Stimulated activated naive CD8-positive, alpha-beta T cell treated with anti-CD3 and anti-CD28 coated beads, Interleukin-15, amount 100 ng/mL, for 72 hours (primary cell): ENCODE data around the gene ADAMTS10.

Experiments
- ATAC-seq: fragments of 150-1000 bp; cut with Tn5 transposase; 2 replicates; pipeline ENCODE4 v1.10.0; 2021; ENCODE audit warnings: mild to moderate bottlenecking, moderate library complexity
- DNase-seq, 2 donors: peaks; one replicate each; pipeline ENCODE4 v3.0.0; 2021 to 2022
- H3K27ac Mint-ChIP-seq, 2 donors: one replicate each; pipeline ENCODE4 v1.8.0; 2022; ENCODE audit warnings: mild to moderate bottlenecking in 2 of 2, mixed read lengths in 2 of 2, moderate library complexity in 2 of 2
- H3K27me3 Mint-ChIP-seq: one replicate; pipeline ENCODE4 v1.8.0; 2022; ENCODE audit warnings: mixed read lengths
- H3K4me1 Mint-ChIP-seq: one replicate; pipeline ENCODE4 v1.8.0; 2022; ENCODE audit warnings: mild to moderate bottlenecking, mixed read lengths
- H3K4me3 Mint-ChIP-seq, 2 donors: one replicate each; pipeline ENCODE4 v1.8.0; 2022; ENCODE audit warnings: mild to moderate bottlenecking in 2 of 2, mixed read lengths in 2 of 2, moderate library complexity in 1 of 2
- H3K9me3 Mint-ChIP-seq, 2 donors: one replicate each; pipeline ENCODE4 v1.8.0; 2022; ENCODE audit warnings: mixed read lengths in 2 of 2

ADAMTS10 gene

GRCh38 chr19:8611877-8612806 is 1.6 kb upstream of the ADAMTS10 start:
- Mint-ChIP-seq H3K4me3 (peak overlapping the region; percentile 43 to 48), H3K4me1 (peaks cover 63% of the 10 kb centered on the region), H3K27ac (peak overlapping the region; percentile 28 to 82), H3K9me3 (no peaks in the 10 kb centered on the region), H3K27me3 (no peaks in the 10 kb centered on the region)
- peak in 1 of 2 donors; percentile 33 for DNase-seq
- ATAC-seq: peak; percentile 19

- DNase-seq (peak; percentile 15 to 31), ATAC-seq (no peak)
- Mint-ChIP-seq H3K27me3 (no peaks in the 10 kb centered on the region), H3K4me1 (peaks cover 63% of the 10 kb centered on the region), H3K9me3 (no peaks in the 10 kb centered on the region), H3K4me3 (peak overlapping the region; percentile 48 to 65), H3K27ac (no peak overlapping the region)
These were observed 919 bp upstream of the ADAMTS10 start for GRCh38 chr19:8611391-8611876.

- Mint-ChIP-seq H3K4me3 (no peak overlapping the region), H3K4me1 (peaks cover 61% of the 10 kb centered on the region), H3K27me3 (no peaks in the 10 kb centered on the region), H3K27ac (no peak overlapping the region), H3K9me3 (no peaks in the 10 kb centered on the region)
- ATAC-seq (no peak), DNase-seq (no peak)
These were observed 403 bp upstream of the ADAMTS10 start for GRCh38 chr19:8610936-8611300.

DNA sequence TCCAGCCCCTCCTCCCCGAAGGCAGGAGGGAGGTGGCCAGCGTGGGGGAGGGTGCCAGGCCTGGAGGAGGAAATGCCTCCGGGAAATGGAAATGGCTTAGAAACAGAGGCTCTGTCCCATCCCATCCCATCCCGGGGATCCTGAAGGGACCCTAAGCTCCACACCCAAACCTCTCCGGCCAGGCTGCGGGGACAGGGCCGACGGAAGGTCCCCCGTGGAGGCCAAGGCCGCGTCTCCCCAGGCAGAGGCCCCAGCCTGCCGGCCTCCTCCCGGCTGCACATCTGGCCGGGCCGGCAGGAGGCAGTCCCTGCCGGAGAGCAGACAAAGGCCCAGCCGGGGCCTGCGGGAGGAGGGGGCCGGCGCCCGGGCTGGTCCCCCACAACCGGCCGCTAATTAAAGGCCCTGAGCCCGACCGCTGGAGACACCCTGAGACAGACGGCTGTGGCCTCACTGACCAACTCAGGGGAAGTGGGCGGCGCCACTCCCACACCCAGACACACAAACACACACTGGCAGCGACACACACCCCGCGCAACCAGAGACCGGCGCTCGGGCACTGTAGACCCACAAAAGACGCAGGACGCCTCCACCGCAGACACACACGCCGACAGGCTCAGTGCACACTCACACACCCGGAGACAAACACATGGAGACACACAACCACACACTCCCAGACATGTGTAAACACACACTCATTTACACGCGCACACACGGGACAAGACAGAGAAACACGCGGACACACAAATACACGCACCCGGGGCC is 1.1 kb downstream of the ADAMTS10 start:
- H3K4me3 Mint-ChIP-seq: peak overlapping the region; percentile 86 to 89
- ATAC-seq (peak; percentile 57), DNase-seq (peak; percentile 39 to 43)
- H3K9me3 Mint-ChIP-seq: peaks cover 0 to 9% of the 10 kb centered on the region in 2 donors
- H3K4me1 Mint-ChIP-seq: peaks cover 49% of the 10 kb centered on the region
- H3K27ac Mint-ChIP-seq: peak overlapping the region; percentile 67 to 94
- no peaks in the 10 kb centered on the region for H3K27me3 Mint-ChIP-seq

GRCh38 chr19:8608941-8609278 is 1.6 kb downstream of the ADAMTS10 start:
- DNase-seq (no peak), ATAC-seq (peak; percentile 24)
- Mint-ChIP-seq H3K27me3 (no peaks in the 10 kb centered on the region), H3K27ac (peak overlapping the region; percentile 17 to 67), H3K4me1 (peaks cover 49% of the 10 kb centered on the region), H3K4me3 (peak overlapping the region; percentile 86 to 89), H3K9me3 (peaks cover 0 to 9% of the 10 kb centered on the region in 2 donors)

DNA sequence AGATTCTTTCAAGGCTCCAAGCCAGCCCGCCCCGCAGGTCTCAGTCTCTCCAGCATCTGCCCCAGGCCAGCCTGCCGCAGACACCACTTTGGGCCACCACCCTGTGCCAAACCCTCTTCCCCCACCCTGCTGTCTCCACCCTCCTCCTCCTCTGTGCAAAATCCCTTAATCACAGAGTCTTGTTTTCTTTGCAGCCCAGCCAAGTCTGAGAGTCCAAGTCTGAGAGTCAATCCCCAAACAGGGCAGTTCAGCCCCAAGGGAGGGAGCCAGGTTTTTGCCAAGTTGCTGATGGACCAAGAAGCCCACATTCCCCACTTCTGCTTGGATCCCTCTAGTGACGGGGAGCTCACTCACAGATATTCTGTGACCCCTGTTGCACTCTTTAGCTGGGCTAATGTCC is 3.1 kb downstream of the ADAMTS10 start:
- H3K27ac Mint-ChIP-seq: no peak overlapping the region
- DNase-seq (no peak), ATAC-seq (no peak)
- peaks cover 0 to 9% of the 10 kb centered on the region in 2 donors for H3K9me3 Mint-ChIP-seq
- no peak overlapping the region for H3K4me3 Mint-ChIP-seq
- no peaks in the 10 kb centered on the region for H3K27me3 Mint-ChIP-seq
- peaks cover 42% of the 10 kb centered on the region for H3K4me1 Mint-ChIP-seq

GRCh38 chr19:8605514-8605913 is 5.0 kb downstream of the ADAMTS10 start:
- Mint-ChIP-seq H3K4me3 (no peak overlapping the region), H3K4me1 (peaks cover 30% of the 10 kb centered on the region), H3K27me3 (no peaks in the 10 kb centered on the region), H3K9me3 (peaks cover 0 to 9% of the 10 kb centered on the region in 2 donors), H3K27ac (no peak overlapping the region)
- DNase-seq (no peak), ATAC-seq (no peak)

- DNase-seq: no peak
- peaks cover 0 to 9% of the 10 kb centered on the region in 2 donors for H3K9me3 Mint-ChIP-seq
- no peak overlapping the region for H3K27ac Mint-ChIP-seq
- no peak for ATAC-seq
- no peaks in the 10 kb centered on the region for H3K4me1 Mint-ChIP-seq
- H3K27me3 Mint-ChIP-seq: no peaks in the 10 kb centered on the region
- H3K4me3 Mint-ChIP-seq: no peak overlapping the region
These were observed 8.7 kb downstream of the ADAMTS10 start for GRCh38 chr19:8601796-8602195.

DNA sequence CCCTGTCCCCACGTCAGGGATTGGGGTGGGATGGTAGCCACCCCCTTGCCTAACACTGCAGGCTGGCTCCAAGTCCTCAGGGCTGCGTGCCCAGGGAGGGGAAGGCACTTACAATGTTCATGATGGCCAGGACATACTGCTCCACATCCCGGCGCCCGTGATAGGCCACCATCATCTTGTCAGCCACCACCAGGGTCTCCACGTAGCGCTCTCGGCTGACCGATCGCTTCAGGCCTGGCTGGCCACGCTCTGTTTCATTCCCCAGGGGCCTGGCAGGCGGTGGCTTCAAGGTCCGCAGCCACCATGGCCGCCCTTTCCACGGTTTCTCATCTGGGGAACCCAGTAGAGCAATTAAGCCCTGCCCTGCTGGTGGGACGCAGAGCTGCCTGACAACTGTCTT is 9.7 kb downstream of the ADAMTS10 start:
- no peak for DNase-seq
- H3K9me3 Mint-ChIP-seq: peaks cover 0 to 9% of the 10 kb centered on the region in 2 donors
- H3K4me3 Mint-ChIP-seq: no peak overlapping the region
- peaks cover 1% of the 10 kb centered on the region for H3K4me1 Mint-ChIP-seq
- ATAC-seq: no peak
- H3K27ac Mint-ChIP-seq: no peak overlapping the region
- H3K27me3 Mint-ChIP-seq: no peaks in the 10 kb centered on the region

DNA sequence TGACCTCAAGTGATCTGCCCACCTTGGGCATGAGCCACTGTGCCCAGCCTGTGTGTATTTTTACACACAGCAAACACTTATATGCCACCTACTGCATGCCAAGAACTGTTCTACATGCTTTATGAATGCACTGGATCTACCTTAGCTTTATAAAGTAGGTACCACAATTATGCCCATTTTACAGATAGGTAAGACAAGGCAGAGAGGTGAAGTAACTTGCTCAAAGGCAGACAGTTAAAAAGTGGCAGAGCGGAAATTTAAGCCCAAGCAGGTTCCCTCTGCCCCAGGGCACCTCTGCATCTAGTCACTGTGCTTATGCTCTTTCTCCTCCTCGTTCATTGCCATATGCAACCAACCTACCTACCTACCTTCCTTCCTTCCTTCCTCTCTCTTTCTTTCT is 10.5 kb downstream of the ADAMTS10 start:
- H3K27me3 Mint-ChIP-seq: no peaks in the 10 kb centered on the region
- no peak overlapping the region for H3K27ac Mint-ChIP-seq
- DNase-seq (no peak), ATAC-seq (no peak)
- no peak overlapping the region for H3K4me3 Mint-ChIP-seq
- H3K9me3 Mint-ChIP-seq: peaks cover 0 to 5% of the 10 kb centered on the region in 2 donors
- H3K4me1 Mint-ChIP-seq: peaks cover 8% of the 10 kb centered on the region

DNA sequence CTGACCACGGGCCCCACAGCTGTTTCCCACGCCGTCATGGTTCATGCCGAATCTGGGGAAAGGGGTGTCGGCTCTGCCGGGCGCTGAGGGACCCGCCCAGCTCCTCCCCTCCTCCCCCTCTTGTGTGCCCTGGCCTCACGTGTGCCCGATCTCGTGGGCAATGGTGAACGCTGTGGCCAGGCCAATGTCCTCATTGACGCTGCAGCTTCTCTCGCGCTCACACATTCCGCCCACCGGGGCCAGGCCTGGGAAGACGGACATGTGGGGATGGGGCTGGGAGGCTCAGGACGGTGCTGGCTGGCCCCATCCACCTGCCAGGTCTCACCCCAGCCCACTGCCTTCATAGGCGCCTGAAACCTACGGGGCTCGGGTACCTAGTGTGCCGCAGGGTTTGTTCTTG is 14.3 kb downstream of the ADAMTS10 start:
- H3K4me3 Mint-ChIP-seq: no peak overlapping the region
- H3K9me3 Mint-ChIP-seq: peaks cover 12 to 14% of the 10 kb centered on the region in 2 donors
- H3K27ac Mint-ChIP-seq: no peak overlapping the region
- ATAC-seq: no peak
- H3K4me1 Mint-ChIP-seq: peaks cover 35% of the 10 kb centered on the region
- H3K27me3 Mint-ChIP-seq: no peaks in the 10 kb centered on the region
- DNase-seq: no peak

DNA sequence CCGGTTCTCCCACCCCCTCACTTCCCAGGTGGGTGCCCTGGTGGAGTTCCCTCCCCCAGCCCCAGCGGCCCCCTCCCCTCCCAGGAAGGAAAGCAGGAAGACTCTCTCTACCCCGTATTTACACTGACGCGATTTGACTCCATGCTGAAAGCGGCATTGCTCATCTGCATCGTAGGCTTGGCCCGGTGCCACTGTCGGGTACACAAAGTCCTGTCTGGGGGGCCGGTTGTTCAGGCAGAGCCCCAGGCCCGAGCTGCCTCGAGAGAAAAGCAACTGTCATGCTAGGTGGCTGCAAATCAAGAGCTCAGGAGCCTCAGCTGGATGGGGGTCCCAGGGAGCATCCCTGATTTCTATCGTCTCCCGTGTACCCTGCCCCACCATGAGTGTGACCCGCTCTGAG is 14.9 kb downstream of the ADAMTS10 start:
- DNase-seq (no peak), ATAC-seq (no peak)
- H3K27me3 Mint-ChIP-seq: no peaks in the 10 kb centered on the region
- peak overlapping the region in 1 of 2 donors; percentile 88 for H3K27ac Mint-ChIP-seq
- no peak overlapping the region for H3K4me3 Mint-ChIP-seq
- H3K9me3 Mint-ChIP-seq: peaks cover 12 to 14% of the 10 kb centered on the region in 2 donors
- H3K4me1 Mint-ChIP-seq: peaks cover 40% of the 10 kb centered on the region

GRCh38 chr19:8593931-8594330 is 16.6 kb downstream of the ADAMTS10 start:
- ATAC-seq: no peak
- no peaks in the 10 kb centered on the region for H3K27me3 Mint-ChIP-seq

DNA sequence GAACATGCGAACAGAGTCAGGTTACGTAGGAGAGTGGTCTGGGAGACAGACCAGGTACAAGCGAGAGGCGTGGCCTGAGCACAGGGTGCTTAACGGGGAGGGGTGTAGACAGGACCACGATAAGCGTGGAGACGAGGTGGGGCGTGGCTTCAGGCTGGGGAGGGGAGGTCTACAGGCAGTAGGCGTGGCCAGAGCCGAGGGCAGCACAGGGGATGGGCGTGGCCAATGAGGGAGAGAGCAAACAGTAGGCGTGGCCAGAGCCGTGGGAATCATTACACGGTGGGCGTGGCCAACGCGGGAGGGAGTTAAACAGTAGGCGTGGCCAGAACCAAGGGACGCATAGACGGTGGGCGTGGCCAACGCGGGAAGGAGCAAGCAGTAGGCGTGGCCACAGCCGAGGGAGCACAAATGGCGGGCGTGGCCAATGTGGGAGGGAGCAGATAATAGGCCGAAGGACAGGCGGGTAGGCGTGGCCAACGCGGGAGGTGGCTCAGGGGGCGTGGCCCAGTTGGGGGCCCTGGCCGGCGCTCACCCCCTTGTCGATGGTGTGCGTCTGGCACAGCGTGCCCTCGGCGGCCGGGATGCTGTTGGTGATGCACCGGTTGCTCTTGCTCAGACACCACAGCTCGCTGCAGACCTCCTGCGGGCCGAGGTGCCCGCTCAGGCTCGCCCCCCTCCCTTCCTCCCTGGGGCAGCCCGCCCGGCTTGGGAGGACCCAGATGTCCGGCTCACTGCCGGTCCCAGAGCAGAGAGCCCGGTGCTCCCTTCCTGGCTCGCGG is 18.1 kb downstream of the ADAMTS10 start:
- H3K4me1 Mint-ChIP-seq: peaks cover 40% of the 10 kb centered on the region
- peaks cover 12 to 14% of the 10 kb centered on the region in 2 donors for H3K9me3 Mint-ChIP-seq
- H3K27ac Mint-ChIP-seq: no peak overlapping the region
- DNase-seq (peak; percentile 96 to 97), ATAC-seq (peak; percentile 86)
- no peaks in the 10 kb centered on the region for H3K27me3 Mint-ChIP-seq
- peak overlapping the region; percentile 81 to 87 for H3K4me3 Mint-ChIP-seq

More at GRCh38 chr19:8593931-8594330, 16.6 kb downstream of the ADAMTS10 start:
- H3K27ac Mint-ChIP-seq: no peak overlapping the region
- peaks cover 40% of the 10 kb centered on the region for H3K4me1 Mint-ChIP-seq
- peak overlapping the region in 1 of 2 donors; percentile 35 for H3K4me3 Mint-ChIP-seq
- DNase-seq: no peak
- peaks cover 12 to 14% of the 10 kb centered on the region in 2 donors for H3K9me3 Mint-ChIP-seq

DNA sequence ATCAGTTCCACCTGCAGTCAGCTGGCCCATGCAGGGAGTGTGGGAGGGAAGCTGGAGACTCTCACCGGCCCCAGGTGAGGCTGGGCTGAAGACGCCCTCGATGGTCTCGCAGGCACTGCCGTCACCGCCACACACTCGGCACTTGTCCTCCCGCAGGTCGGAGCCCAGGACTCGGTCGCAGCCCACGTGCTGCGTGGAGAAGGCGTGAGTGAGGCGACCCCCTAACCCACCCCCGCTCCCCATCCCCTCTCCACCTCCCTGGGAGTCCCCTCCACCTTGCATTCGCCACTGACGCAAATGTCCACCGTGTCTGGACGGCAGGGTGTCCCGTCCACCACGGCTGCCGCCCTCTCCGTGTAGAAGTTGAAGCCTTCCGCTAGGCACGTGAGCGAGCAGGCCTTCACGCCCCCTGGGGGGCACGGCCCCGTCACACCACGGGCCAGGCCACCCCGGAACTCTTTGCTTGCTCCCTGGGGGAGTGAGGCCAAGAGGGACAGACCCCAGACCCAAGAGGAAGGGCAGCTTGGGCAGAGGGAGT is 21.3 kb downstream of the ADAMTS10 start:
- Mint-ChIP-seq H3K27ac (no peak overlapping the region), H3K4me1 (peaks cover 25% of the 10 kb centered on the region), H3K9me3 (peaks cover 9% of the 10 kb centered on the region in 2 donors), H3K4me3 (no peak overlapping the region), H3K27me3 (no peaks in the 10 kb centered on the region)
- no peak for ATAC-seq
- DNase-seq: no peak
